HG03571 (cell line): ENCODE data around the gene CYP27C1.

Experiments used
- ATAC-seq: cut with Tn5 transposase; IDR thresholded peaks from one replicate; pipeline ENCODE4 v1.9.1; 2021; ENCODE audit not compliant: unreplicated experiment

CYP27C1 gene

GRCh38 chr2:127134833-127135830, 85.0 kb downstream of the CYP27C1 start:
- ATAC-seq, result no peak

GRCh38 chr2:127134235-127134634, 85.9 kb downstream of the CYP27C1 start:
- ATAC-seq, result no peak
